Neural progenitor cell (in vitro differentiated cells): ENCODE results near the gene FLG2. TPM values are rescaled to one million over a fixed set of nuclear protein-coding genes. Genes with fewer than 3 reads are reported as not detected.

ENCODE experiments used
- DNase-seq: peaks from one replicate; pipeline ENCODE4 v3.0.0-alpha.2; 2016; ENCODE audit warnings: low spot score
- H2AFZ ChIP-seq: fragments of 200-600 bp; sonication (generic); replicated peaks from 2 replicates; pipeline ENCODE4 v1.6.1; 2016; ENCODE audit warnings: antibody characterized with exemption
- H3F3A ChIP-seq: fragments of 200-600 bp; sonication (generic); 2 replicates; pipeline ENCODE4 v1.6.1; 2016; ENCODE audit warnings: antibody characterized with exemption, low read depth
- H3K27ac ChIP-seq: fragments of 200-600 bp; sonication (generic); 2 replicates; pipeline ENCODE4 v1.5.1; 2016; ENCODE audit warnings: mild to moderate bottlenecking
- H3K27me3 ChIP-seq: fragments of 200-600 bp; sonication (generic); 2 replicates; pipeline ENCODE4 v1.6.1; 2016; ENCODE audit warnings: mild to moderate bottlenecking, moderate library complexity
- H3K36me3 ChIP-seq: fragments of 200-600 bp; sonication (generic); 2 replicates; pipeline ENCODE4 v1.5.1; 2016
- H3K4me1 ChIP-seq: fragments of 200-600 bp; sonication (generic); 2 replicates; pipeline ENCODE4 v1.6.1; 2016; ENCODE audit warnings: mixed run types
- H3K4me2 ChIP-seq: fragments of 200-600 bp; sonication (generic); 2 replicates; pipeline ENCODE4 v1.6.1; 2016
- H3K4me3 ChIP-seq: fragments of 200-600 bp; sonication (generic); 2 replicates; pipeline ENCODE4 v1.5.1; 2016
- H3K79me2 ChIP-seq: fragments of 200-600 bp; sonication (generic); 2 replicates; pipeline ENCODE4 v1.6.1; 2016; ENCODE audit warnings: low read depth
- H3K9ac ChIP-seq: fragments of 200-600 bp; sonication (generic); 2 replicates; pipeline ENCODE4 v1.6.1; 2016
- H3K9me3 ChIP-seq: fragments of 200-600 bp; sonication (generic); 2 replicates; pipeline ENCODE4 v1.5.1; 2016; ENCODE audit warnings: low read depth
- H4K20me1 ChIP-seq: fragments of 200-600 bp; sonication (generic); 2 replicates; pipeline ENCODE4 v1.6.1; 2016; ENCODE audit warnings: low read depth
- H3K27ac Mint-ChIP-seq: 3 replicates; pipeline ENCODE4 v1.8.0; 2021; ENCODE audit warnings: mixed read lengths
- H3K27me3 Mint-ChIP-seq: 2 replicates; pipeline ENCODE4 v1.8.0; 2022; ENCODE audit warnings: low read depth, mild to moderate bottlenecking, inconsistent platforms, moderate library complexity, mixed read lengths; ENCODE audit not compliant: insufficient read depth
- H3K36me3 Mint-ChIP-seq: 3 replicates; pipeline ENCODE4 v1.8.0; 2021; ENCODE audit warnings: mixed read lengths
- H3K4me1 Mint-ChIP-seq: 3 replicates; pipeline ENCODE4 v1.8.0; 2021; ENCODE audit warnings: mixed read lengths
- H3K4me3 Mint-ChIP-seq: 3 replicates; pipeline ENCODE4 v1.8.0; 2021; ENCODE audit warnings: mild to moderate bottlenecking, moderate library complexity, mixed read lengths
- H3K9me3 Mint-ChIP-seq: 3 replicates; pipeline ENCODE4 v1.8.0; 2020; ENCODE audit warnings: mixed read lengths
- CTCF ChIP-seq: fragments of 200-600 bp; sonication (generic); IDR thresholded peaks from 2 replicates; pipeline ENCODE4 v1.5.1; 2017; ENCODE audit warnings: antibody characterized with exemption, mild to moderate bottlenecking
- EZH2 ChIP-seq: fragments of 200-600 bp; sonication (generic); IDR thresholded peaks from 2 replicates; pipeline ENCODE4 v1.6.1; 2017; ENCODE audit warnings: antibody characterized with exemption, mild to moderate bottlenecking, moderate library complexity
- EZH2phosphoT487 ChIP-seq: fragments of 200-600 bp; sonication (generic); IDR thresholded peaks from 2 replicates; pipeline ENCODE4 v1.6.1; 2017; ENCODE audit warnings: antibody characterized with exemption
- total RNA-seq: library from RNA; depleted of rRNA; stranded (reverse); fragments of >200 nt; gene quantifications from 2 replicates; pipeline ENCODE4 v1.2.3, GENCODE V29; 2015; ENCODE audit warnings: low replicate concordance

The FLG2 gene
- total RNA-seq, 1 donor from 2014 or later, result not detected

GRCh38 chr1:152386940-152387339 lies 27.1 kb upstream of the FLG2 start:
- H3F3A ChIP-seq, result no peaks in the 10 kb centered on the region
- H4K20me1 ChIP-seq, result no peaks in the 10 kb centered on the region
- H3K79me2 ChIP-seq, result no peaks in the 10 kb centered on the region
- TF ChIP-seq EZH2 (no peak), EZH2phosphoT487 (no peak), CTCF (no peak)
- H3K36me3 Mint-ChIP-seq, result no peaks in the 10 kb centered on the region
- H3K36me3 ChIP-seq, result no peaks in the 10 kb centered on the region
- no peaks in the 10 kb centered on the region for H3K27me3 Mint-ChIP-seq
- H2AFZ ChIP-seq, result no peak overlapping the region
- no peaks in the 10 kb centered on the region for H3K27me3 ChIP-seq
- H3K4me3 ChIP-seq, result no peak overlapping the region
- no peak for DNase-seq
- no peak overlapping the region for H3K4me2 ChIP-seq
- no peak overlapping the region for H3K9ac ChIP-seq
- H3K4me3 Mint-ChIP-seq, result no peak overlapping the region
- no peaks in the 10 kb centered on the region for H3K4me1 Mint-ChIP-seq
- H3K4me1 ChIP-seq, result no peaks in the 10 kb centered on the region
- no peak overlapping the region for H3K27ac ChIP-seq
- H3K27ac Mint-ChIP-seq, result no peak overlapping the region
- H3K9me3 ChIP-seq, result peaks cover 46% of the 10 kb centered on the region
- peaks cover 20% of the 10 kb centered on the region for H3K9me3 Mint-ChIP-seq

- no peak for TF ChIP-seq EZH2
- TF ChIP-seq CTCF, result no peak
- no peak overlapping the region for H3K9ac ChIP-seq
- no peaks in the 10 kb centered on the region for H3K4me1 Mint-ChIP-seq
- H3K9me3 Mint-ChIP-seq, result peaks cover 23% of the 10 kb centered on the region
- H3K4me2 ChIP-seq, result no peak overlapping the region
- no peaks in the 10 kb centered on the region for H3K79me2 ChIP-seq
- H4K20me1 ChIP-seq, result no peaks in the 10 kb centered on the region
- H3K36me3 Mint-ChIP-seq, result no peaks in the 10 kb centered on the region
- H3K4me3 Mint-ChIP-seq, result no peak overlapping the region
- H3K9me3 ChIP-seq, result peaks cover 42% of the 10 kb centered on the region
- DNase-seq, result no peak
- no peak overlapping the region for H3K27ac ChIP-seq
- no peaks in the 10 kb centered on the region for H3K27me3 ChIP-seq
- H3K27me3 Mint-ChIP-seq, result no peaks in the 10 kb centered on the region
- H3K4me3 ChIP-seq, result no peak overlapping the region
- no peak overlapping the region for H3K27ac Mint-ChIP-seq
- H2AFZ ChIP-seq, result no peak overlapping the region
- H3K4me1 ChIP-seq, result no peaks in the 10 kb centered on the region
- H3K36me3 ChIP-seq, result no peaks in the 10 kb centered on the region
- no peaks in the 10 kb centered on the region for H3F3A ChIP-seq
These were observed 21.1 kb upstream of the FLG2 start for GRCh38 chr1:152380932-152381331.

GRCh38 chr1:152374451-152374850 lies 14.6 kb upstream of the FLG2 start:
- no peak for TF ChIP-seq EZH2
- TF ChIP-seq EZH2phosphoT487, result no peak
- no peak for TF ChIP-seq CTCF
- Mint-ChIP-seq H3K27ac (no peak overlapping the region), H3K4me3 (no peak overlapping the region), H3K4me1 (no peaks in the 10 kb centered on the region), H3K36me3 (no peaks in the 10 kb centered on the region), H3K9me3 (peaks cover 13% of the 10 kb centered on the region), H3K27me3 (no peaks in the 10 kb centered on the region)
- Histone ChIP-seq H2AFZ (no peak overlapping the region), H3K79me2 (no peaks in the 10 kb centered on the region), H4K20me1 (no peaks in the 10 kb centered on the region), H3K36me3 (no peaks in the 10 kb centered on the region), H3K27ac (no peak overlapping the region), H3K4me2 (no peak overlapping the region), H3K4me3 (no peak overlapping the region), H3F3A (no peaks in the 10 kb centered on the region), H3K9me3 (peaks cover 34% of the 10 kb centered on the region), H3K4me1 (no peaks in the 10 kb centered on the region), H3K9ac (no peak overlapping the region), H3K27me3 (no peaks in the 10 kb centered on the region)
- DNase-seq, result no peak

- TF ChIP-seq CTCF (no peak), EZH2phosphoT487 (no peak), EZH2 (no peak)
- no peak overlapping the region for H3K4me3 Mint-ChIP-seq
- no peak for DNase-seq
These were observed 12.9 kb upstream of the FLG2 start for GRCh38 chr1:152372672-152373071.

More at GRCh38 chr1:152372672-152373071, 12.9 kb upstream of the FLG2 start:
- Histone ChIP-seq H2AFZ (no peak overlapping the region), H3F3A (no peaks in the 10 kb centered on the region), H3K36me3 (no peaks in the 10 kb centered on the region), H3K79me2 (no peaks in the 10 kb centered on the region), H3K4me1 (no peaks in the 10 kb centered on the region), H3K9me3 (peaks cover 46% of the 10 kb centered on the region), H4K20me1 (no peaks in the 10 kb centered on the region), H3K4me3 (no peak overlapping the region), H3K27ac (no peak overlapping the region), H3K27me3 (no peaks in the 10 kb centered on the region), H3K9ac (no peak overlapping the region), H3K4me2 (no peak overlapping the region)
- no peaks in the 10 kb centered on the region for H3K4me1 Mint-ChIP-seq
- no peak overlapping the region for H3K27ac Mint-ChIP-seq
- peaks cover 5% of the 10 kb centered on the region for H3K9me3 Mint-ChIP-seq
- H3K36me3 Mint-ChIP-seq, result no peaks in the 10 kb centered on the region
- H3K27me3 Mint-ChIP-seq, result no peaks in the 10 kb centered on the region
